Fibroblast of villous mesenchyme (primary cell): ENCODE measurements around the gene THOC3. TPM values are rescaled to one million over a fixed set of nuclear protein-coding genes. Genes with fewer than 3 reads are reported as not detected.
"Not testable (repeated sequence)": the region's sequence is repeated elsewhere in the genome, so short reads cannot be mapped to it uniquely, and the experiment has no call there.

Experiments used
- DNase-seq: peaks from one replicate; pipeline ENCODE4 v3.0.0-alpha.2; 2010; ENCODE audit warnings: low read depth
- H3K4me3 ChIP-seq: 2 replicates; pipeline ENCODE4 v1.5.1; 2011; ENCODE audit warnings: low read depth, mild to moderate bottlenecking, low read length
- total RNA-seq: library from RNA; depleted of rRNA; stranded (reverse); fragments of >200 nt; gene quantifications from 2 replicates; pipeline ENCODE4 v1.2.3, GENCODE V29; 2012

THOC3 gene, protein sequence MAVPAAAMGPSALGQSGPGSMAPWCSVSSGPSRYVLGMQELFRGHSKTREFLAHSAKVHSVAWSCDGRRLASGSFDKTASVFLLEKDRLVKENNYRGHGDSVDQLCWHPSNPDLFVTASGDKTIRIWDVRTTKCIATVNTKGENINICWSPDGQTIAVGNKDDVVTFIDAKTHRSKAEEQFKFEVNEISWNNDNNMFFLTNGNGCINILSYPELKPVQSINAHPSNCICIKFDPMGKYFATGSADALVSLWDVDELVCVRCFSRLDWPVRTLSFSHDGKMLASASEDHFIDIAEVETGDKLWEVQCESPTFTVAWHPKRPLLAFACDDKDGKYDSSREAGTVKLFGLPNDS
- total RNA-seq, result 26.1 and 41.9 TPM in 2 replicates

- peak; percentile 74 for DNase-seq
- H3K4me3 ChIP-seq, result peak within 1 kb of the TSS; percentile 68
These were observed at the start of gene THOC3 for GRCh38 chr5:175967471-175968372. THOC3 (minus strand) TSS chr5:175968315; CDS start chr5:175968208, 107 bp downstream.

DNA sequence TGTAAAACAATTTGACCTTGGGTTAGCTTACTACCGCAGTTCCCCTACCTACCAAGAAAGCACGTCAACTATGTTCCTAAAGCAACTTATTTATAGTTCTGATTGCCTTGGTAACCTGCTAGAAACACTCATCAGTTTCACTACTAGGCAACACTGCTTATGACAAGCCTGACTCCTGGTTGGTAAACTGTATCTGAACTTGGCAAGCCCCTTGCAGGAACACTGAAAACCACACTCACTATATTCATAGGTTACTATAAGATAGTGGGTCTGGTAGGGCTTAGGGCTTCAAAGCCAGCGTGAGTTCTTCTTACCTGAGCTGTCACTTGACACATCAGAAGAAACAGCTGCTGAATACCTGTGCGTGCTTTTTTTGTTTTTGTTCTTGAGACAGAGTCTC lies 49.2 kb upstream of the THOC3 start:
- DNase-seq, H3K4me3 ChIP-seq: not testable (repeated sequence)

GRCh38 chr5:176014360-176014759 lies 46.2 kb upstream of the THOC3 start:
- H3K4me3 ChIP-seq, DNase-seq: not testable (repeated sequence)

GRCh38 chr5:176011088-176011487 lies 43.0 kb upstream of the THOC3 start:
- H3K4me3 ChIP-seq, DNase-seq: not testable (repeated sequence)

DNA sequence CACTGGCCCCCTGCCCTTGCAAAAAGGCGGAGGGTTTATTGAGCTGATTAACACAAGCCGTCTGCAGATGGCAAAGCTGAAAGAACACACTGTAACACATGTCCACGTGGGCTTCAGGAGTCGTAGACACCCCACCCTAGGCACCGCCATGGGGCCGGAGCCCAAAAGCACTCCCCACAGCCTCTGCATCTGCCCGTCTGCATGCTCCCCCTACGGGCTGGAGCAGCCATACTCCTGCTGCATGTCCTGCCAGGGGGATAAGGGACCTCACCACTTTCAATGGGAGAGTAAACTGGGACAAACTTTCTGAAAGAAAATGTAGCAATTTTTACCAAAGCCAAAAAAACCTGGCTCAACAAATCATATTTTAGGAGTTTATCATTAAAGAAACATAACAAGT lies 42.1 kb upstream of the THOC3 start:
- DNase-seq, H3K4me3 ChIP-seq: not testable (repeated sequence)

GRCh38 chr5:176007220-176007619 lies 39.1 kb upstream of the THOC3 start:
- H3K4me3 ChIP-seq, DNase-seq: not testable (repeated sequence)

- H3K4me3 ChIP-seq, result not testable (repeated sequence)
These were observed 38.7 kb upstream of the THOC3 start for GRCh38 chr5:176006819-176007218.

GRCh38 chr5:175997979-175998378 lies 29.9 kb upstream of the THOC3 start:
- not testable (repeated sequence) for H3K4me3 ChIP-seq, DNase-seq

More at GRCh38 chr5:176006819-176007218, 38.7 kb upstream of the THOC3 start:
- DNase-seq, result not testable (repeated sequence)

GRCh38 chr5:175997495-175997894 lies 29.4 kb upstream of the THOC3 start:
- DNase-seq, H3K4me3 ChIP-seq: not testable (repeated sequence)

GRCh38 chr5:175996791-175997190 lies 28.7 kb upstream of the THOC3 start:
- not testable (repeated sequence) for H3K4me3 ChIP-seq, DNase-seq

GRCh38 chr5:175995506-175995905 lies 27.4 kb upstream of the THOC3 start:
- not testable (repeated sequence) for H3K4me3 ChIP-seq, DNase-seq

- not testable (repeated sequence) for DNase-seq, H3K4me3 ChIP-seq
These were observed 11.4 kb upstream of the THOC3 start for GRCh38 chr5:175979371-175979995.

- H3K4me3 ChIP-seq, result peak overlapping the region; percentile 68
- DNase-seq, result not testable (repeated sequence)
These were observed 266 bp upstream of the THOC3 start for GRCh38 chr5:175968381-175968780.

DNA sequence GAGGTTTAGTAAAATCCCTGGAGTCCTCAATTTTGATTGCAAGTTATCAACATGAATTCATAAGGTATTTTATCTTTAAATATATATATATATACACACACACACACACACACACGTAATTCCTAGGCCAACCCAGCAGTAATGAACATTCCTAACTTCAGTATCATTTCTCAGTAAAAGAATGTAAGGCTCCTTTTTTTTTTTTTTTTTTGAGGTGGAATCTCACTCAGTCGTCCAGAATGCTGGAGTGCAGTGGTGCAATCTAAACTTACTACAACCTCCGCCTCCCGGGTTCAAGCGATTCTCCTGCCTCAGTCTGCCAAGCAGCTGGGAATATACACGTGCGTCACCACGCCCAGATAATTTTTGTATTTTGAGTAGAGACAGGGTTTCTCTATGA lies 5.8 kb downstream of the THOC3 start:
- H3K4me3 ChIP-seq, DNase-seq: not testable (repeated sequence)

- DNase-seq, result not testable (repeated sequence)
These were observed 7.9 kb downstream of the THOC3 start for GRCh38 chr5:175960228-175960627.

DNA sequence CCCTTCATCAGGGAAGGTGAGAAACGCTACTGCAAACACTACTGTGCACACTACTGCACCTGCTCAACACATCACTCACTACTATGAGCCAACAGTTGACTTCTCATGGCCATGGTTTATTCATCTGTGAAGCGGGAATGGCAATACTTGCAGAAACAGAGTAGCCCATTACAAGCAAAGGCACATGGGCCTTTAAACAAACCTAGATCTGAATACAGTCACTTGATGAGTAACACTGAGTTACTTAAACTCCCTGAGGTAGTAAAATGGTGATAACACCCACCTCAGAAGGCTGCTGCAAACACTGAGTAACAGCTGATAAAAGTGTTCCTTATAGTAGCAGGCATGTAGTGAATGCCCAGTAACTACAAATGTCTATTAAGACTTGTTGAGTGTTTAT lies 9.6 kb downstream of the THOC3 start:
- H3K4me3 ChIP-seq, DNase-seq: not testable (repeated sequence)

More at GRCh38 chr5:175960228-175960627, 7.9 kb downstream of the THOC3 start:
- not testable (repeated sequence) for H3K4me3 ChIP-seq

GRCh38 chr5:175954107-175954506 lies 14.0 kb downstream of the THOC3 start:
- DNase-seq, H3K4me3 ChIP-seq: not testable (repeated sequence)

- DNase-seq, H3K4me3 ChIP-seq: not testable (repeated sequence)
These were observed 15.3 kb downstream of the THOC3 start for GRCh38 chr5:175952810-175953209.

DNA sequence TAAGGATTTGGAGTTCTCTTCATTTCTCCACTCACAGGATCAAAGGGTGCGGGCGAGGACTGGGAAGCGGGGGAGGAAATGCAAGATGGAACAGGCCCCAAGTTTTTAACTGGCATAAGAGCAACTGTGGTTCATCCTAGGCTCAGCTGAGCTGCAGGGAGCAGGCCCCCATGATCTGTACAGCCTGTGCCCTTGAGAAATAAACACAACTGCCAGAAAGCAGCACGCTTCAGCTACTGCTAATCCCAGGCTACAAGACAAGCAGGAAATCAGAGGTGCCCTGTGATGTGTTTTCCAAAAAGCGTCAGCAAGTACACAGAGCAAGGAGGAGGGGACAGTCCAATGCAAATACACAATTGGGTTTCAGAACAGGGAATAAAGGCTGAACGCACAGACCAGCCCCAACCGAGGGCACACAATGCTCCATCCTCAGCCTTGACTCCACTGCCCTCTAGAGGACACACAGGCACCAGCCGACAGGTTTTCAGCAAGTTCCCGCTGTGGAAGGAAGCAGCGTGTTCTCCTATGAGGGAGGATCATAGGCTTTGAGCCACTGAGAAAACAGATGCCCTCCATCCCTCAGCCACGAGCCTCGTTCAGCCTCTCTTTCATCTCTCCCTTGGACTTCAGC lies 16.7 kb downstream of the THOC3 start:
- DNase-seq, H3K4me3 ChIP-seq: not testable (repeated sequence)
